NCI-H524 (cell line): ENCODE results near the gene MAN1C1.

Experiments
- DNase-seq, 2 experiments: peaks; one replicate each; lab custom pipeline; 2025; lab: John Stamatoyannopoulos, UW

The MAN1C1 gene

GRCh38 chr1:25817840-25818501, 201.4 kb downstream of the MAN1C1 start:
- peak in 1 of 2 experiments; percentile 9 for DNase-seq

- no peak for DNase-seq
Measured at GRCh38 chr1:25818569-25818968, 202.0 kb downstream of the MAN1C1 start.

DNA sequence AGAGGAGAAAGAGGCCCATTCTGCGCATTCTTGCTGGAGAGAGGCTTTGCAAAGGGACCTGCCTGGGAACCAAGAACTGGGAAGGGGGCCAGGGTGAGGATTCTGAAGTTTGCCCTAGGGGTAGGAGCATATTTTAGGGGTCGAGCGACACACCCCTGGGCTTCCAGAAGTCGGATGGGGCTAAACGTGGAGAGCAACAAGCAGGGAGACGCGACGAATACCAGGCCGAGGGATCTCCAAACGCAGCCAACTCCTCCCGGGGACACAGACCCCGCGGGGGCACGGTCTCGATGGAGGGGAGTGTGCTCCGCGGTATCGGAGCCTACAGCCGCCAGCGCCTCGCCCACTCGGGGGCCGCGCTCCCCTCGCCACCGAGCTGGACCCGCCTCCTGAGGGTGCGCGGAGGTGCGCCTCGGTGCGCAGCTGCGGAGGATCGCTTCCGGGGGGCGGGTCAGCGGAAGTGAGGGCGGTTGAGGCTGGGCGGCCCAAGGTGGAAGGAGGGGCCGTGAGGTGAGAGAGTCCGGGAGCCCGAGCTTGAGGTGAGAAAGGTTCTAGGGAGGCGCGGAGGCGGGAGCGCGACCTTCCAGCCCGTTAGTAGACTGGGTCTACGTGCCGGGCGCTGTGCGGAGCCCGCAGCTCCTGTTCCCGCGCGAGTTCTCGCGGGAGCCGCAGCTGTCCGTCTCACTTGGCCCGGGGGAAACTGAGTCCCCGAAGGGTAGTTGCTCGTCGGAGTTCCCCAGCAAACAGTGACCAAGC, 203.1 kb downstream of the MAN1C1 start, which contains the start of gene MTFR1L:
MTFR1L (plus strand) TSS at position 464 of the 756 bp plus-strand sequence. CDS start 3,151 bp downstream, outside the sequence.
- DNase-seq, result peak; percentile 25 to 60

- peak in 1 of 2 experiments; percentile 38 for DNase-seq
Measured at GRCh38 chr1:25820247-25821111, 203.9 kb downstream of the MAN1C1 start.

DNA sequence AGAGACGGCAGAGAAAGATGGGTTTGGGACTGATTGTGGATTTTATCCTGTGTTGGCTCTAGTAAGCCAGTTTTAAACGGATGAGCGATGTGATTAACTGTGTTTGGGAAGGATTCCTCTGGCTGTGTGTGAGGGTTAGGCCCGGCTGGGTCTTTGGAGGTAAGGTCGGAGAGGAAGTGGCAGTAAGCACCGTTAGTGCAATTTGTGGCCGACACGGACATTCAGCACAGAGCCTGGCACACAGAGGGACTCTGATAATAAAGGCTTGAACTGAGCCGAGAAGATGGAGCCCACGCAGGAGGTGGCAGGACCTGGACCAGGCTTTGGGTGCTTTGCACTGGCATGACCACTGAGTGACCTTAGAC, 204.5 kb downstream of the MAN1C1 start:
- DNase-seq, result no peak

GRCh38 chr1:25821630-25822091, 205.1 kb downstream of the MAN1C1 start:
- no peak for DNase-seq

GRCh38 chr1:25825605-25826004, 209.0 kb downstream of the MAN1C1 start:
- no peak for DNase-seq

- no peak for DNase-seq
Measured at GRCh38 chr1:25826571-25826970, 210.0 kb downstream of the MAN1C1 start.

DNA sequence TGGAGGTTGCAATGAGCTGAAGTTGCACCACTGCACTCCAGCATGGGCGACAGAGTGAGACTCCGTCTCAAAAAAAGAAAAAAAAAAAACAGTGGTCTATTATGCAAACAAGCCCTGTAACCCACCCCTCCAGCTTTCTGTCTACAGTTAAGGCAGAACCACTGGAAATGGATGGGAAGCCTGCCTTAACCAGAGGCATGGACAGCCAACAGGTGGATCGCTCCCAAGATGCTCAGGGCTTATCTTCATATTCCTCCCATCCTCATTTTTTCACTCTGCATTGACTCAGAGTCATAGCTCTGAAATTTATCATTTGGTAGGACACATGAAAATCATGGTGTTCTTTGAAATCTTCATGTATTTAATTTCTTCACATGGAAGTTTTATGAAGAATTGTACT, 211.9 kb downstream of the MAN1C1 start:
- DNase-seq, result no peak

DNA sequence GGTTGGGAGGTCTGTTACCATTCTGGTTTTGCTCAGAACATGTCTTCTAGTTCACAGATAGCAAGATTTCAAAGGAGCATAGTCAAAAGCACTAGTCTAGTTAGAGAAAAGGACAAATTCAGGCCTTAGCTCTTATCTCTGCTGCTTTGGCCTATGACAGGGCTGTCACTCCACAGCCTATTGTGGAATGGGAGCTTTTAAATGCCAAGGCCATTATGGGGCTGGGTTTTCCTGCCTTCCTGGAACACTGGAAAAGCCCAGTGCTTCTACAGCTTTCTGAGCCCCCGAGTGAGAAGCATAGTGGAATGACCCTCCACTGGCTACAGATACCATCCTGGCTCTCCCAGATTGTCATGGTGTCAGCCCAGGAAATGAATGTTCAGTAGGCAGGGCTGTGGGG, 212.5 kb downstream of the MAN1C1 start:
- no peak for DNase-seq

GRCh38 chr1:25831569-25832196, 215.1 kb downstream of the MAN1C1 start:
- no peak for DNase-seq

- DNase-seq, result no peak
Measured at GRCh38 chr1:25832336-25833037, 215.9 kb downstream of the MAN1C1 start.

GRCh38 chr1:25833158-25833557, 216.6 kb downstream of the MAN1C1 start:
- DNase-seq, result no peak
